Middle frontal gyrus (tissue), 1 donor: Measurements from ENCODE around the gene C19orf12.
"Not testable (repeated sequence)": the region's sequence is repeated elsewhere in the genome, so short reads cannot be mapped to it uniquely, and the experiment has no call there.

ENCODE experiments used
- DNase-seq: peaks from one replicate; pipeline ENCODE4 v3.0.0-alpha.2; 2015; ENCODE audit warnings: low spot score; ENCODE audit errors: extremely low spot score

Gene C19orf12

DNA sequence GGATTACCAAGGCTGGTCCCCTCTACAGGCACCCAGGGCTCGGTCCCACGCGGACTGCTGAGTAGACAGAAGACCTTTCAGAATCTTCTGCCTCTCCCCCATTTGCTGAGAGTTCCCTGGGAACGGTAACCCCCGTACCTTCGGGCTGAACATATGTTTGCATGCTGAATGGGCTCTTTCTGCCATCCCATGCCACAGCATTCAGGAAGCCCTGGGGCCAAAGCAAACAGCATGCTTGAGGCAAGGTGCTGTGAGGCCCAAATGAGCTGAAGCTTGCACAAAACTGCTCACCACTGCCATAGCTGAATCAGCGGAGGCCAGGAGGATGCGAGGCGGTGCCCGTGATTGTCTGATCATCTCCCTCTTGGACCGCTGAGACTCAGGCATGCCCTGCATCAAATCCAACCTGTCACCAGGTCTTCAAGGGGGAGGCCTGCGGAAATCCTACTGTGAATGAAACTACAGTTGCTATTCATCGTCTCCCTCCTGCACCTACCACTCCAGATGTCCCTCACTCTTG, 16.3 kb upstream of the C19orf12 start:
- no peak for DNase-seq

DNA sequence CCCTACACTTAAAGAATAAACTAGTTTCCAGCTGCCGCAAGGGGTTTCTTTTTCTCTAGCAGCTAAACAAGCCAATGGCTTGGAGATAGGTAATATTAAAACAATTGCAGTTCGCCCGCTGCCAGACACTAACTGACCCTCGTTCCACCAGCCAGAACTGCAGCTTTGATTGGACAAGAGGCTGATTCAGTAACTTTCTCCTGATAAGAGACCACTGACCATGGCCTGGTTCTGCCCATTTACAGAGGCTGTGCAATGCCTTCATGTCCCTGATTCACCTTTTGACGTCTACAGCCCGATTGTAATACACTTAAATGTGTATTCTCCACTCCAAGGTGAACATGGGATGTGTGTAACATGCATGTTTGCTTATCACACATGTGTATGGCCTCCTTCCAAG, 12.8 kb upstream of the C19orf12 start:
- no peak for DNase-seq

DNA sequence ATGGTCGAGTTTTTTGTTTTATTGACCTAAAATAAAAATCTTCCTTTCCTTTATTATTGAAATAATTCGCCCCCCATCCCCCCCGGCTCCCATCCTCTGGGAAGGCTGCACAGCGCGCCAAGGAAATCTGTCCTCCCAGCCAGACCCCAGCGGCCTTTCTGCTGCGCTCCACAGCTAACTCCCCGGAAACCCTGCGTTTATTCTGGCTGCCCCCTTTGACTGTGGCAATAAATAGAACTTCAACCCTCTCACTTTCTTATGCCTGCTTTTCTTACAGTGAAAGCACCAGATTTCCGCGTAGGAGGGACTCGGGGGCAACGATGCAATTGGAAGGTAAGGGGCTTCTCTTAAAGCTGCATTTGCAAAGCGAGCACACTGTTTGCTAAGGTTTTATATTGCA, 9.7 kb upstream of the C19orf12 start:
- no peak for DNase-seq

DNA sequence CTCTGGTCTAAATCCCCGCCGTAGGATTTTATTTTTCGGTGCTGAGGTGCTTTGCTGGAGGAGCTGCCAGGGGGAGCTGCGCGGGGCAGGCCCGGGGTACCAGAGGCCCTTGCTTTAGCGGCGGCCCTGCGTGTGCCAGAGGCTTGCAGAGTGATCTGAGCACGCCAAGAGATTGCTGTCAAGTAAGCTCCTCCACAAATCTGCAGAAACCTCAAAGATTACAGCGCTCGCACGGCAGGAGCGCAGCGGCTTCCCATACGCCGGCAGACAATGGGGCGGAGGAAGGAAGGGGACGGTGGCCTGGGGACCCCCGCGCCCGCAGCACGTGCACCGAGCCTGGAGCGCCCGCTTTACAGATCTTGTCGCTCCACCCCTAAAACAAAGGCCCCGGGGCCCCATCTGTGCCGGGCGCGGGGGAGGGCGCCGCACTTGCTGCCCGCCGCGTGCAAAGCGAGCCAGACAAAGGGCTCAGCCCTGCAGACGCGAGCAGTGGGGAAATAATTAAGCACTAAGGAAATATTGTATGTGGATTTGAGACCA, 9.1 kb upstream of the C19orf12 start:
- no peak for DNase-seq

DNA sequence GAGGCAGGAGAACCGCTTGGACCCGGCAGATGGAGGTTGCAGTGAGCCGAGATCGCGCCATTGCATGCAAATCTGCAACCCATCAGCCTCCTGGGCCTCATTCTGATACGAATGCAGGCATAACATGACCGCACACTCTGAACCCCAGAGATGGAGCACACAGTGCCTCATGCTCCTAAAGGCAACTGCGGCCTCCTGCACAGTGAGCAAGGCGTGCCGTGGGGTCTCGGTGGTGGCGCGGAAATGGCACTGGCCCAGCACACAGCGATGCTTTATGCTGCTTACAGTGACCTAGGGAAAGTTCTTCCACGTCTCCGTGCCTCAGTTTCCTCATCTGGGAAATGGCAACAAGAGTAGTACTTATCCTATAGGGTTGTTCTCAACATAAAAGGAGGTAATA, 2.0 kb upstream of the C19orf12 start:
- DNase-seq = no peak

DNA sequence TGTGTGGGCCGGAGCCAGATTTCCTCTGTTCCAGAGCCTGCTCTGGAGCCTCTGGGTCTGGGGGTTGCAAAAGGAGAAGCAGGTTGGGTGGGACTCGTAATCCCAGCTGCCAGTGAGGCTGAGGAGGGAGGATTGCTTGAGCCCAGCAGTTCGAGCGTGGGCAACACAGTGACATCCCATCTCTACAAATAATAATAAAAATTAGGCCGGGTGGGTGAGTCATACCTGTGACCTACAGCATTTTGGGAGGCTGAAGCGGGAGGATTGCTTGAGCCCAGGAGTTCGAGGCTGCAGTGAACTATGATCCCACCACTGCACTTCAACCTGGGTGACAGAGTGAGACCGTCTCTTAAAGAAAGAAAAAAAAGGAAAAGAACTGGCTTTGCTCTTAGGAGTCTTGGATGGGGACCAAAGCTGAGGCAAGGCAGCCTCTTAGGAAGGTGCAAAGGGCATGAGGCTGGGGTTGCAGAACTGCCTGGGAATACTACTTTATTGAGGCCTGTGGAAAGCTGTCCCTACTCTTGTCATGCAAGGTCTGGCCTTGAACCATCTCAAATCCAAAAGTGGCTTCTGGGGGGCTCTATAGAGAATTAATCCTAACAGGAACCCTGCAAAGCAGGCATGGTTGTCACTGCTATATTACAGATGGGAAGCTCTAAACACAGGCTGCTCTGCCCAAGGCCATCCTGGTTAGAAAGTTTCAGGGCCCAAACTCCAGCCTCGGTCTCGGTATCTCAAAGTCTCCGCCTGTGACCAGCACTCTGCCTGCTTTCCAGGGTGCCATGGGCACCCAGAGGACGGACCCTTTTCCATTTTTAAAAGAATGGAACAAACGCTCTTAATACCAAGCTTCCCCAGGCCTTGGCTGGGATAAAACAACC, 880 bp upstream of the C19orf12 start:
- DNase-seq = no peak

DNA sequence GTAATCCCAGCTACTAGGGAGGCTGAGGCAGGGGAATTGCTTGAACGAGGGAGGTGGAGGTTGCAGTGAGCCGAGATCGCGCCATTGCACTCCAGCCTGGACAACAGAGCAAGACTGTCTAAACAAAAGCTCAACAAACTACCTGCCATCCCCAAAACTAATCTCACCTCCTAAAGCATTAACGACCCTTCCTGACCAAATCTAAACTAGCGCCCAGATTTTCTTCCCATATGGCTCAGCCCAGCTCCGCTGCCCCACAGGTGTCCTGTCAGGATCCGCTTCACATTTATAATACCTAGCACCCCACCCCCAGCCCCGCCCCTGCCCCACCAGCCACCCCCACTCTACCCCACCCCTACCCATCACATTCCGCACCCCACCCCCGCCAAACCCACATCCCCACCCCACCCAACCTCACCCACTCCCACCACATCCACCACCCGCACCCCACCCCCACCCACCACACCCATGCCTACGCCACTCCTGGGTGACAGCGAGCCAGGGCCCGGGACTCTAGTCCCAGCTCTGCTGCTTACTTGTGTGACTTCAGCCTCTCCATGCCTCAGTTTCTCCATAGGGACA, 599 bp downstream of the C19orf12 start:
- DNase-seq = no peak

DNA sequence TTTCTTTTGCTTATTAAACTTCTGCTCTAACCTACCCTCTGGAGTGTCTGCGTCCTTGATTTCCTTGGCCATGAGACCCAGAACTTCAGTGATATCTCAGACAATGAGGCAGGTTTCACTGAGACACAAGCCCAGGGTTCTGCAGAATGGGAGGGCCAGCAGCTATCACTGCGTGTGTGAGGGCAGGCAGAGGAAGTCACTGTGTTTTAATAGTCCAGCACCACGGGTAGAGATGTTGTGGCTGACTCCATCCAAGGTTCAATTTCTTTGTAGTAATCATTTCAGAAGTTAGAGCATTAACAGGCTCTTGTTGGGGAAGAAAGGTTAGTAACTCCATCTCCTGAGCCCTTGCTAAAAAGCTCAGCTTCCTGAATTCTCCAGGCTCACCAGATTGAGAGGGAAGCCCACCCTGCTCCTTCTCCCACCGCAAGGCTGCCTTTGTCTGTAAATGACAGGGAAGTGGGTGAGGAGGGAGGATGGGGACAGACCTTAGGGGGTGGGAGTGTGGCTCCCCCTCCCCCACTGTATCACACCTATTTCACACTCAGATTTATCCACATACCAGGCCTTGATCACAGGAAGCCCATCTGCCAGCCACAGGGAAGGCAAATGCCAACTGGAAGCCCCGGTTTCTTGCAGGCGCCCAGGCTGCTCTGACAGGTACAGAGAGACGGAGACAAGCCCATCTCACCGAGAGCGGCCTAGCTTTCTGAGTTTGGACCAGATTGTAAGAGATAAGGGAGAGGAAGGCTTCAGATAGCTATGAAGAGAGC, 2.1 kb downstream of the C19orf12 start:
- no peak for DNase-seq

DNA sequence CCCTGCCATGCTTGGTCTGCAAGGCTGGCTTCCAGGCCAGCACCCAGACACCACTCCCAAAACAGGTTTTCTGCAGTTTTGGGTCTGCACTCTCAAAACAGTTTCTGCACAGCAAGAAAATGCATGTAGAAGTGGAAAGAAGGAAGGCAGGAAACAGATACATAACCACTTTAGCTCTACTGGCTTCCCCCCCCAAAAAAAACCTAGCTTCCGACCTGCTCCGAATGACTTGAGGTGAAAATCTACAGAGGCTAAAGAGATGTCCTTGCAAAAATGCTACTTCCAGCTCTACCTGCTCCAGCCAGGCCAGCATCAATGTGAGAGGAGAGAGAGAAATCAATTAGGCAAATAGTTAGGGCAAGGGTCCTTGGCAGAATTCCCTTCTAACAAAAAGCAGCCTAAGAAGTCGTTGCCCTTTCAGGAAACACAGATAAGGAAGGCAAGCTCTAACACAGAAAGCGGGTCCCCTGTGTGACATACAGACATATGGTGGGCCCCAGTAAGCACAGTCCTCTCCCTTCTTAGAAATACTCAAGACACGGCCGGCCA, 3.4 kb downstream of the C19orf12 start:
- no peak for DNase-seq

DNA sequence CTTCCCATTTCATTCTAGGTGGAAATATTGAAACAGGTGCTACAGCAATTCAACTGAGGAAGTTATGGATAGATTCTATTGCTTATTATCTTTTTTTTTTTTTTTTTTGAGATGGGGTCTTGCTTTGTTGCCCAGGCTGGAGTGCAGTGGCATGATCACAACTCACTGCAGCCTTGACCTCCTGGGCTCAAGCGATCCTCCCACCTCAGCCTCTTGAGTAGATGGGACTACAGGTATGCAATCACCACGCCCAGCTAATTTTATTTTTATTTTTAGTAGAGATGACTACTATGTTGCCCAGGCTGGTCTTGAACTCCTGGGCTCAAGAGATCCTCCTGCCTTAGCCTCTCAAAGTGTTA, 5.6 kb downstream of the C19orf12 start:
- not testable (repeated sequence) for DNase-seq

DNA sequence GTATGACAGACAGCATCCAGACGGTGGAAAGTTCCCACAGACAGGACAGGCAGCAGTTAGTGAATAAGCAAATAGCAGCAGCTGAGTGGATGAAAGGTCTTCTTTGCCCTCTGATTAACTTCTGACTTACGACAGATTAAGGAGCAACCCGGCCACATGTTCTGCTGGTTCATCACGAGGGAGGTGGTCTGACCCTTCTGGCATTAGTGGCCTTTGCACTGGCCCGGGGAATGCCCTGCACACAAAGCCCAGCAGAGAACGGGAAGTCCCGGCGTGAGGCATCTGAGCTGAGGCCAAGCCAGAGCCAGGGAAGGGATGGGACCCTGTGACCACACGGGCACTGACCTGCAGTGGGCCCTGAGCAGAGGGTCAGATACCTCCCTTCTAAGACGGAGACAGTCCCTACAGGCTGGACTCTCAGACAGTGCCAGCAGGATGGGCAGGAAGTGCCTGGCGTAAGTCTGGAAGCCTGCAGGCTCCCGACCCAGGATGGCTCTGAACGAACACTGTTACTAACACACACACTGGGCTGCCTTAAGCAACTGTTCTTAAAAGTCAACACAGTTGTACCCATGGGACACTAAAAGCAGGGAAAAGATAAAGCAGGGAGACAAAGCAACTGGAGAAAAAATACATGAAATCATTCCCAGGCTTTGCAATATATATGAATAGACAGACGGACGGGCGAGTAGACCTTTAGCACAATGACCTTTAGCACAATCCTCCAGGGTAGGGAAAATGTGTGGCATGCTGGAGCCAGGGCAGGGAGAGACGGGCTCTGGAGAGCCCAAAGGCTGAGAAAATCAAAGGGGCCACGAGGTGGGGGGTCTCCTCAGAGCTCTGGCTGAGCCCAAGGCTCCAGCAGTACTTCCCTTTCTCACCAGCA, 6.3 kb downstream of the C19orf12 start:
- no peak for DNase-seq

DNA sequence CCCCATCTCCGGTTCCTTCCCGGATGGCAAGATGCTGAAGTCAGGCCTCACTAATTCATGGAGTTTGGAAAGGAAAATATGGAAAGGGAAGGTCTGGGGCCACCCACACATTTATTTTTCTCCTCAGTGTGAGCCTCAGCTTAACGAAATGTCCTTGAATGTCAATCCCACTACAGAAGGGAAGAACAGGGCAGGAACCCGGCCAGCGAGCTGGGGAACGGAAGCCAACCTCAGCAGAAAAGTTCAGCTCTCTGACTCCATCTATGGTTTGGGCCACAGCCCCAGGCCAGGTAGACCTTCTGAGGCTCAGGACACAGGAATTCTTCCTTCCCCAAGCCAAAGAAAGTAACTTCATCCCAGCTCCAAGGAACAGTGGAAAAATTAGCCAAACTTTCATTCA, 8.4 kb downstream of the C19orf12 start:
- no peak for DNase-seq

DNA sequence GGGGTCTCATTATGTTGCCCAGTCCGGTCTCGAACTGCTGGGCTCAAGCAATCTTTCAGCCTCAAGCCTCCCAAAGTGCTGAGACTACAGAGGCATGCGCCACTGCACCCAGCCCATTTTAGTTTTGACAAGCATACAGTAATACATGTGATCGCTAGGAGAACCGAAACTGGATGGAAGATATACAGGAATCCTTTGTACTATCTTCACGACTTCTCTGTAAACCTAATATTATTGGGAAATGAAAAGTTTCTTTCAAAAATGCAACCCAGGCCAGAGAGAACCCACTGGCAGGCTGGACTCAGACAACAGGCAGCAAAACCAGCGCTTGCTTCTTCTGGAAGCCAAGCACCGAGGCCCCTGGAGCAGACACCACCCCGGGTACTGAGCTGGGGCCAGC, 9.4 kb downstream of the C19orf12 start:
- DNase-seq = no peak

DNA sequence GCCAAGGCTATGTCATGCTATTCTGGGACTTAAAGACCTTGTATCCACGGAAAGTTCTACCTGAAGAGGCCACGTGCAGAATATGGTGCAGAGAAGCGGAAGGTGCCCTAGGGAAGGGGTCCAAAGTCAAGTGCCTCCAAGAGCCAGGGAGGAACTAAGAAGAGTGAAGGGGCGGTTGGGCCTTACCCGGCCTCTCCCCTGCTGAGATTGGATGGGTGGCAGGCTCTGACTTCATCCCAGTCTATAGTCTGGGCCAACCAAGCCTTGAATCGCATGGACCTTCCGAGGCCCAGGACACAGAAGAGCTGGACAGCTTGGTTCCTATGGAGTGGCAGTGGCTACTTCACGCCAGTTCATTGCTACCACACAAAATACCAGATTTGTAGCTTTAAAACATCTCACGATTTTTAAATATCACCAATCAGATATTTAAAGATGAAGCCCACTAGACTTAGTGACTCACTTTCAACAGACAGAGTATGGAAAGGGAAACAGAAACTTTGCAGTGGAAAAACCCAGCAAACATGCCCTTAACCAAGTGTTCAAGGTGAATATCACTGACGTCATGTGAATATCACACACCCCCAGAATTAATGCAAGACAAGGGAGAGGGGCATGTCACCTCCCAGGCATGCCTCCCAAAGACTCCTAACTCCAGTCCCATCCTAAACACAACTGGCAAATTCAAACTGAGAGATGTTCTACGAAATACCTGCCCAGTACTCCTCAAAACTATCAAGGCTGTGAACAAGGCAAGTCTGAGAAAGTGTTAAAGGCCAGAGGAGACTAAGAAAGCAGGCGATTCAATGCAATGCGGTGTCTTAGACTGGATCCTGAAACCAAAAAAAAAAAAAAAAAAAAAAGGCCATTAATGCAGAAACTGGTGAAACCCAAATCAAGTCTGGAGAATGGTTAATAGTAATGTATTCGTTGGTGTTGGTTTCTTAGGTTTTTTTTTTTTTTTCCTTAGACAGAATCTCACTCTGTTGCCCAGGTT, 10.2 kb downstream of the C19orf12 start:
- no peak for DNase-seq

DNA sequence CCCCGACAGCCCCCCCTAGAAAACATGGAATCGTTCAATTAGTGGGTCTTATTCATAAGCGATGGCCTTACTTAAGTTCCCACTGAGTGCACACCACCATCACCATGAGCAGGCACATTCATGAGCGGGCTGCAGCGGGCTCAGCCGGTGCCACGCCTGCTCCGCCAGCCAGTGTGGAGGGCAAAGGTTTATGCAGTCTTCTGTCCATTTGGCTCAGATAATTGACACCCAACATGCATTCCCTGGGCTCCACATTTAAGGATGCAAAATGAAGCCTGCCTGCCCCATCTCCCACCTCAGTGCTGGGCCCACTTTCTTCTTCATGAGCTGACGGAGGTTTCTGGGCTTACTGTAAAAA, 12.1 kb downstream of the C19orf12 start:
- DNase-seq = no peak

DNA sequence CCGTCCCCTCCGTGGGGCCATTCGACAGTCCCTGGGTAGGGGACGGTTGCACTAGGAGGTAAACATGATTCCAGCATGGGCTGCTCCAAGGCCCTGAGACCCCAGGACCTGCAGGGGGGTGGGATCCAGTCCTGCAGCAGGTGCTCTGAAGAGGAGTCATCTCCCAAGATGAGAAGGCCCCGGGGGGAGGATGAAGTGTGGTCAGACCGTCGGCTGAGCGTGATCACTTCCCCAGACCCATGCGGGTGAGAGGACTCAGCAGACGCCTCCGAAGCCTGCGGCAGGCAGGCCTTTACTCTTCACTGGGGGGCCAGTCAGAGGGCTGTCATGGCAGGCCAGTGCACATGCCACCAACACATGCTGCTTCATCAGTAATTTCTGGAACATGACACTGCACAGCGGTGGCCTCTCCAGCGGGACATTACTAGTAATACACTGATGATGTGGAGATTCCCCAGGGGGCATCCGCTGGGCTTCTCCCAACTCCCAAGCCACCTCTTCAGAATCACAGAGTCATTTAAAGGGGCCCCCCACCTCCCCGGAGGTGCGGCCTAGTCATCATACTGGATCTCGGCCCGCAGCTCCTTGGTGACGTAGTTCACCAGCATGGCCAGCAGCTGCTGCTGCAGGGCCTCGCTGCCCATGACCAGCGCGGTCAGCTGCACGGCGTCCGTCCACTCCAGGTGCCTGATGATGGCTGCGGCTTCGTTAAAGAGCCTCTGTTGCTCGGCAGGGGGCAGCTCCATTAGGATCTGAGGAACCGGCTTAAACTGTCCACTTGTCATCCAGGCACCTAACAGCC, 12.7 kb downstream of the C19orf12 start:
- no peak for DNase-seq

DNA sequence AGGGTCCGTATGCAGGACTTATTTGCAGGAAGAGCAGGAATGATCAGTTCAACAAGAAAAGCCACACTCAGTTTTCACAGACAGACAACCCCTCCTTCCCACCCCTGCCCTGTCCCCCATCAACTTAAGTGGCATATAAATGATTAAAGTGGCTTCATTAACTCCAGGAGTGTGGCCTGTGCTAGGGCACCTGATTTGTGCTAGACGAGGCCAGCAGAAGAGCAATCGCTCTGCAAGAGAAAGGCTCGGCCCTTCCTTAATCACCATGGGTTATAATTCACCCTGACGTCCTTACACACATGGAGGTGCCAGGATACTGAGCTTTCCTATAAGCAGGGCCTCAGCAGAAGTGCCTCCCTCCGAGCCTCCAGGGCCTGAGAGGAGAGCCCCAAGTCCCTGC, 14.6 kb downstream of the C19orf12 start:
- no peak for DNase-seq

DNA sequence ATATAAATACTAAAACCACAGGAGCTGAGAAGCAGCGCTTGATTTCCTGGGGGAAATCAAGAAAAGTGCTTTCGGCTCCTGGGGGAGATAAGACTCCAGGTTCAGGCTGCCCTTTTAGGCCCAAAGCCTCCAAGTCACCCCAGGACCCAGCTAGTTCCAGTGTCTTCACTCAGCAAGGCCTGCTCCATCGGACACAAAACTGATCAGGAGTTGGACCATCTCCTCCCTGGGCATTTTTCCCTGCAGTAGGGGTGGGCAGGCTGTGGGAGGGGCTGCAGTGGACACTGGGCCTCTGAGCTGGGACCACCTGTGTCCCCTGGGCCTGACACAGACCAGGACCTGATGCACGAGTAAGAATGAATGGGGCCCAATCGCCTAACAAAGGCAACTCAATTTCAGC, 15.2 kb downstream of the C19orf12 start:
- DNase-seq = no peak
